GM23338 (cell line): ENCODE results near the gene EVX1. TPM values are rescaled to one million over a fixed set of nuclear protein-coding genes. Genes with fewer than 3 reads are reported as not detected.

Experiments
- ATAC-seq: fragments of 200-7000 bp; cut with Tn5 transposase; 3 replicates; pipeline ENCODE4 v1.9.1; 2020
- DNase-seq: peaks from one replicate; pipeline ENCODE4 v3.0.0-alpha.2; 2015; ENCODE audit warnings: low spot score
- H2AFZ ChIP-seq: fragments of 200-600 bp; sonication (generic); 2 replicates; pipeline ENCODE4 v1.8.0; 2016; ENCODE audit warnings: antibody characterized with exemption, mild to moderate bottlenecking, moderate library complexity
- H3F3A ChIP-seq: fragments of 200-600 bp; sonication (generic); replicated peaks from 2 replicates; pipeline ENCODE4 v1.8.0; 2017; ENCODE audit warnings: antibody characterized with exemption, mixed run types, low read depth
- H3K27ac ChIP-seq: fragments of 200-600 bp; sonication (generic); 2 replicates; pipeline ENCODE4 v1.6.1; 2016; ENCODE audit warnings: low read depth
- H3K27me3 ChIP-seq: fragments of 200-600 bp; sonication (generic); 2 replicates; pipeline ENCODE4 v1.8.0; 2016; ENCODE audit warnings: mild to moderate bottlenecking, mixed run types, moderate library complexity; ENCODE audit not compliant: insufficient read depth
- H3K36me3 ChIP-seq: fragments of 200-600 bp; sonication (generic); 2 replicates; pipeline ENCODE4 v1.8.0; 2016; ENCODE audit warnings: mild to moderate bottlenecking; ENCODE audit not compliant: insufficient read depth
- H3K4me1 ChIP-seq: fragments of 200-600 bp; sonication (generic); 2 replicates; pipeline ENCODE4 v1.8.0; 2016; ENCODE audit warnings: mild to moderate bottlenecking, moderate library complexity; ENCODE audit not compliant: insufficient read depth
- H3K4me2 ChIP-seq: fragments of 200-600 bp; sonication (generic); 2 replicates; pipeline ENCODE4 v1.7.1; 2017; ENCODE audit warnings: mixed run types
- H3K4me3 ChIP-seq: fragments of 200-600 bp; sonication (generic); 2 replicates; pipeline ENCODE4 v1.6.1; 2016; ENCODE audit warnings: mixed run types
- H3K79me2 ChIP-seq: fragments of 200-600 bp; sonication (generic); replicated peaks from 2 replicates; pipeline ENCODE4 v1.8.0; 2017; ENCODE audit warnings: mild to moderate bottlenecking; ENCODE audit not compliant: insufficient read depth
- H3K9me2 ChIP-seq: fragments of 200-600 bp; sonication (generic); 2 replicates; pipeline ENCODE4 v1.8.0; 2017; ENCODE audit not compliant: insufficient read depth
- H4K20me1 ChIP-seq: fragments of 200-600 bp; sonication (generic); replicated peaks from 2 replicates; pipeline ENCODE4 v1.8.0; 2017; ENCODE audit warnings: mild to moderate bottlenecking; ENCODE audit not compliant: insufficient read depth
- H3K27ac Mint-ChIP-seq: 2 replicates; pipeline ENCODE4 v1.8.0; 2020; ENCODE audit warnings: inconsistent platforms, mild to moderate bottlenecking, moderate library complexity, mixed read lengths
- H3K27me3 Mint-ChIP-seq: 3 replicates; pipeline ENCODE4 v1.8.0; 2022; ENCODE audit warnings: low read depth, mild to moderate bottlenecking, moderate library complexity, mixed read lengths, inconsistent platforms; ENCODE audit not compliant: insufficient read depth, poor library complexity
- H3K36me3 Mint-ChIP-seq: 3 replicates; pipeline ENCODE4 v1.8.0; 2021; ENCODE audit warnings: low read depth, mild to moderate bottlenecking, inconsistent platforms, moderate library complexity, mixed read lengths
- H3K4me1 Mint-ChIP-seq: 3 replicates; pipeline ENCODE4 v1.8.0; 2020; ENCODE audit warnings: mild to moderate bottlenecking, inconsistent platforms, mixed read lengths
- H3K4me3 Mint-ChIP-seq: 3 replicates; pipeline ENCODE4 v1.8.0; 2021; ENCODE audit warnings: moderate library complexity, mild to moderate bottlenecking, inconsistent platforms, mixed read lengths
- H3K9me3 Mint-ChIP-seq: 3 replicates; pipeline ENCODE4 v1.8.0; 2020; ENCODE audit warnings: moderate library complexity, mild to moderate bottlenecking, inconsistent platforms, mixed read lengths
- CREB1 ChIP-seq: fragments of 250-450 bp; sonication (Bioruptor Pico); IDR thresholded peaks from 2 replicates; pipeline ENCODE4 v1.5.0; 2020; ENCODE audit warnings: low read depth, mild to moderate bottlenecking, moderate library complexity
- EZH2 ChIP-seq: fragments of 200-600 bp; sonication (generic); IDR thresholded peaks from one replicate; pipeline ENCODE4 v1.8.0; 2017; ENCODE audit warnings: antibody characterized with exemption, mild to moderate bottlenecking, low read depth; ENCODE audit not compliant: unreplicated experiment
- EZH2phosphoT487 ChIP-seq: fragments of 200-600 bp; sonication (generic); IDR thresholded peaks from one replicate; pipeline ENCODE4 v1.8.1; 2018; ENCODE audit warnings: antibody characterized with exemption; ENCODE audit not compliant: unreplicated experiment
- JUNB ChIP-seq: IDR thresholded peaks from one replicate; pipeline ENCODE4 v1.6.1; 2016; ENCODE audit warnings: antibody characterized with exemption; ENCODE audit not compliant: unreplicated experiment
- NANOG ChIP-seq: IDR thresholded peaks from 2 replicates; pipeline ENCODE4 v1.6.1; 2016; ENCODE audit warnings: antibody characterized with exemption, borderline replicate concordance
- POLR2AphosphoS5 ChIP-seq: IDR thresholded peaks from 2 replicates; pipeline ENCODE4 v1.6.1; 2016; ENCODE audit warnings: antibody characterized with exemption, low read depth
- STAT1 ChIP-seq: IDR thresholded peaks from one replicate; pipeline ENCODE4 v1.6.1; 2016; ENCODE audit warnings: antibody characterized with exemption; ENCODE audit not compliant: unreplicated experiment
- ZNF114 ChIP-seq: fragments of 250-450 bp; sonication (Bioruptor Pico); IDR thresholded peaks from 2 replicates; pipeline ENCODE4 v1.5.0; 2020; ENCODE audit warnings: mild to moderate bottlenecking, moderate library complexity
- ZNF331 ChIP-seq: fragments of 250-450 bp; sonication (Bioruptor Pico); IDR thresholded peaks from 2 replicates; pipeline ENCODE4 v1.5.0; 2020; ENCODE audit warnings: low read depth, mild to moderate bottlenecking, moderate library complexity
- polyA plus RNA-seq: library from polyadenylated mRNA; unstranded; fragments of >200 nt; fragmentation: Nextera tagmentation; extraction: Ambion mirVana; gene quantifications from 2 replicates; pipeline ENCODE4 v1.2.1, GENCODE V29; 2016
- total RNA-seq: library from RNA; depleted of rRNA; stranded (reverse); fragments of >200 nt; shearing (Covaris generic); gene quantifications from 2 replicates; pipeline ENCODE4 v1.2.3, GENCODE V29; 2014
- TF ChIP-seq, protein P1 (sequence below): fragments of 250-450 bp; sonication (Bioruptor Pico); IDR thresholded peaks from 2 replicates; pipeline ENCODE4 v1.5.0; 2020; ENCODE audit warnings: mild to moderate bottlenecking, moderate library complexity
- TF ChIP-seq, protein P2 (sequence below), 2 experiments: fragments of 200-600 bp in 1 of 2; sonication (generic) in 1 of 2; conservative IDR thresholded peaks; 2 replicates each; pipeline versions ENCODE4 v1.5.1 to v1.6.1; 2016 to 2017; ENCODE audit warnings: antibody characterized with exemption in 2 of 2, low read depth in 2 of 2, mild to moderate bottlenecking in 2 of 2, moderate library complexity in 1 of 2
- TF ChIP-seq, protein P3 (sequence below): IDR thresholded peaks from 2 replicates; pipeline ENCODE4 v1.6.1; 2016; ENCODE audit warnings: antibody characterized with exemption
- TF ChIP-seq, protein P4 (sequence below): IDR thresholded peaks from one replicate; pipeline ENCODE4 v1.6.1; 2018; ENCODE audit warnings: antibody characterized with exemption; ENCODE audit not compliant: unreplicated experiment

EVX1 gene
- total and polyA plus RNA-seq, 2 experiments from 2014 or later: not detected

DNA sequence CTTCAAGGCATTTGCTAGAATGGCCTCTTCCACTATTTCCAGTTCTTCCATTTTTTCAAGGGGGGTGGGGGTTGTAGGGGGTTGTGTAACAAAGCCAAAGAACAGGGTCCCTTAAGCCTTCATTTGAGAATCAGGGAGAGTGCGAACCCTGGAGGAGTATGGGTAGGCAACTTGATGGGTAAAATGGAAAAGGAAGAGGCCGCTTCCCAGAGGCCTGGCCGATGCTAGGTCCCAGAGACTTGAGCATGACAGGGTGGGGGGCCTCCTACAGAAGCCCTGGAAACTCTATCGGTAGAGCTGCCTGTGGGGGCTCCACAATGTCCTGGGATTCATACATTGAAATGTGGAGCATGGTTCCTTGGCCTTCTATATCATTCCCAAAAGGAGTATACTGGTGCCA is 33.6 kb upstream of the EVX1 start:
- DNase-seq (no peak), ATAC-seq (no peak)
- H3K4me1 ChIP-seq: peaks cover 33% of the 10 kb centered on the region
- H3K27ac ChIP-seq: no peak overlapping the region
- Mint-ChIP-seq H3K27ac (no peak overlapping the region), H3K9me3 (no peaks in the 10 kb centered on the region; the same call in 2 of the 3 replicates), H3K4me1 (peaks cover 14% of the 10 kb centered on the region), H3K27me3 (peaks cover 100% of the 10 kb centered on the region), H3K36me3 (no peaks in the 10 kb centered on the region), H3K4me3 (no peak overlapping the region)
- H3K36me3 ChIP-seq: no peaks in the 10 kb centered on the region
- H3F3A ChIP-seq: peaks cover 46% of the 10 kb centered on the region
- H3K27me3 ChIP-seq: peaks cover 100% of the 10 kb centered on the region
- TF ChIP-seq EZH2phosphoT487 (no peak), EZH2 (no peak), ZNF331 (no peak), CREB1 (no peak), POLR2AphosphoS5 (no peak), NANOG (no peak), ZNF114 (CRISPR knock-in tag) (no peak), STAT1 (no peak), JUNB (no peak)
- TF ChIP-seq, protein P1, sequence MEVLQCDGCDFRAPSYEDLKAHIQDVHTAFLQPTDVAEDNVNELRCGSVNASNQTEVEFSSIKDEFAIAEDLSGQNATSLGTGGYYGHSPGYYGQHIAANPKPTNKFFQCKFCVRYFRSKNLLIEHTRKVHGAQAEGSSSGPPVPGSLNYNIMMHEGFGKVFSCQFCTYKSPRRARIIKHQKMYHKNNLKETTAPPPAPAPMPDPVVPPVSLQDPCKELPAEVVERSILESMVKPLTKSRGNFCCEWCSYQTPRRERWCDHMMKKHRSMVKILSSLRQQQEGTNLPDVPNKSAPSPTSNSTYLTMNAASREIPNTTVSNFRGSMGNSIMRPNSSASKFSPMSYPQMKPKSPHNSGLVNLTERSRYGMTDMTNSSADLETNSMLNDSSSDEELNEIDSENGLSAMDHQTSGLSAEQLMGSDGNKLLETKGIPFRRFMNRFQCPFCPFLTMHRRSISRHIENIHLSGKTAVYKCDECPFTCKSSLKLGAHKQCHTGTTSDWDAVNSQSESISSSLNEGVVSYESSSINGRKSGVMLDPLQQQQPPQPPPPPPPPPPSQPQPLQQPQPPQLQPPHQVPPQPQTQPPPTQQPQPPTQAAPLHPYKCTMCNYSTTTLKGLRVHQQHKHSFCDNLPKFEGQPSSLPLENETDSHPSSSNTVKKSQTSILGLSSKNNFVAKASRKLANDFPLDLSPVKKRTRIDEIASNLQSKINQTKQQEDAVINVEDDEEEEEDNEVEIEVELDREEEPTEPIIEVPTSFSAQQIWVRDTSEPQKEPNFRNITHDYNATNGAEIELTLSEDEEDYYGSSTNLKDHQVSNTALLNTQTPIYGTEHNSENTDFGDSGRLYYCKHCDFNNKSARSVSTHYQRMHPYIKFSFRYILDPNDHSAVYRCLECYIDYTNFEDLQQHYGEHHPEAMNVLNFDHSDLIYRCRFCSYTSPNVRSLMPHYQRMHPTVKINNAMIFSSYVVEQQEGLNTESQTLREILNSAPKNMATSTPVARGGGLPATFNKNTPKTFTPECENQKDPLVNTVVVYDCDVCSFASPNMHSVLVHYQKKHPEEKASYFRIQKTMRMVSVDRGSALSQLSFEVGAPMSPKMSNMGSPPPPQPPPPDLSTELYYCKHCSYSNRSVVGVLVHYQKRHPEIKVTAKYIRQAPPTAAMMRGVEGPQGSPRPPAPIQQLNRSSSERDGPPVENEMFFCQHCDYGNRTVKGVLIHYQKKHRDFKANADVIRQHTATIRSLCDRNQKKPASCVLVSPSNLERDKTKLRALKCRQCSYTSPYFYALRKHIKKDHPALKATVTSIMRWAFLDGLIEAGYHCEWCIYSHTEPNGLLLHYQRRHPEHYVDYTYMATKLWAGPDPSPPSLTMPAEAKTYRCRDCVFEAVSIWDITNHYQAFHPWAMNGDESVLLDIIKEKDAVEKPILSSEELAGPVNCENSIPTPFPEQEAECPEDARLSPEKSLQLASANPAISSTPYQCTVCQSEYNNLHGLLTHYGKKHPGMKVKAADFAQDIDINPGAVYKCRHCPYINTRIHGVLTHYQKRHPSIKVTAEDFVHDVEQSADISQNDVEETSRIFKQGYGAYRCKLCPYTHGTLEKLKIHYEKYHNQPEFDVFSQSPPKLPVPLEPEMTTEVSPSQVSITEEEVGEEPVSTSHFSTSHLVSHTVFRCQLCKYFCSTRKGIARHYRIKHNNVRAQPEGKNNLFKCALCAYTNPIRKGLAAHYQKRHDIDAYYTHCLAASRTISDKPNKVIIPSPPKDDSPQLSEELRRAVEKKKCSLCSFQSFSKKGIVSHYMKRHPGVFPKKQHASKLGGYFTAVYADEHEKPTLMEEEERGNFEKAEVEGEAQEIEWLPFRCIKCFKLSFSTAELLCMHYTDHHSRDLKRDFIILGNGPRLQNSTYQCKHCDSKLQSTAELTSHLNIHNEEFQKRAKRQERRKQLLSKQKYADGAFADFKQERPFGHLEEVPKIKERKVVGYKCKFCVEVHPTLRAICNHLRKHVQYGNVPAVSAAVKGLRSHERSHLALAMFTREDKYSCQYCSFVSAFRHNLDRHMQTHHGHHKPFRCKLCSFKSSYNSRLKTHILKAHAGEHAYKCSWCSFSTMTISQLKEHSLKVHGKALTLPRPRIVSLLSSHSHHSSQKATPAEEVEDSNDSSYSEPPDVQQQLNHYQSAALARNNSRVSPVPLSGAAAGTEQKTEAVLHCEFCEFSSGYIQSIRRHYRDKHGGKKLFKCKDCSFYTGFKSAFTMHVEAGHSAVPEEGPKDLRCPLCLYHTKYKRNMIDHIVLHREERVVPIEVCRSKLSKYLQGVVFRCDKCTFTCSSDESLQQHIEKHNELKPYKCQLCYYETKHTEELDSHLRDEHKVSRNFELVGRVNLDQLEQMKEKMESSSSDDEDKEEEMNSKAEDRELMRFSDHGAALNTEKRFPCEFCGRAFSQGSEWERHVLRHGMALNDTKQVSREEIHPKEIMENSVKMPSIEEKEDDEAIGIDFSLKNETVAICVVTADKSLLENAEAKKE (CRISPR knock-in tag): no peak
- TF ChIP-seq, protein P2, sequence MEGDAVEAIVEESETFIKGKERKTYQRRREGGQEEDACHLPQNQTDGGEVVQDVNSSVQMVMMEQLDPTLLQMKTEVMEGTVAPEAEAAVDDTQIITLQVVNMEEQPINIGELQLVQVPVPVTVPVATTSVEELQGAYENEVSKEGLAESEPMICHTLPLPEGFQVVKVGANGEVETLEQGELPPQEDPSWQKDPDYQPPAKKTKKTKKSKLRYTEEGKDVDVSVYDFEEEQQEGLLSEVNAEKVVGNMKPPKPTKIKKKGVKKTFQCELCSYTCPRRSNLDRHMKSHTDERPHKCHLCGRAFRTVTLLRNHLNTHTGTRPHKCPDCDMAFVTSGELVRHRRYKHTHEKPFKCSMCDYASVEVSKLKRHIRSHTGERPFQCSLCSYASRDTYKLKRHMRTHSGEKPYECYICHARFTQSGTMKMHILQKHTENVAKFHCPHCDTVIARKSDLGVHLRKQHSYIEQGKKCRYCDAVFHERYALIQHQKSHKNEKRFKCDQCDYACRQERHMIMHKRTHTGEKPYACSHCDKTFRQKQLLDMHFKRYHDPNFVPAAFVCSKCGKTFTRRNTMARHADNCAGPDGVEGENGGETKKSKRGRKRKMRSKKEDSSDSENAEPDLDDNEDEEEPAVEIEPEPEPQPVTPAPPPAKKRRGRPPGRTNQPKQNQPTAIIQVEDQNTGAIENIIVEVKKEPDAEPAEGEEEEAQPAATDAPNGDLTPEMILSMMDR (conservative IDR thresholded peaks at IDR 0.05; ENCODE audit: low read depth in 2 of 2): no peak
- TF ChIP-seq, protein P3, sequence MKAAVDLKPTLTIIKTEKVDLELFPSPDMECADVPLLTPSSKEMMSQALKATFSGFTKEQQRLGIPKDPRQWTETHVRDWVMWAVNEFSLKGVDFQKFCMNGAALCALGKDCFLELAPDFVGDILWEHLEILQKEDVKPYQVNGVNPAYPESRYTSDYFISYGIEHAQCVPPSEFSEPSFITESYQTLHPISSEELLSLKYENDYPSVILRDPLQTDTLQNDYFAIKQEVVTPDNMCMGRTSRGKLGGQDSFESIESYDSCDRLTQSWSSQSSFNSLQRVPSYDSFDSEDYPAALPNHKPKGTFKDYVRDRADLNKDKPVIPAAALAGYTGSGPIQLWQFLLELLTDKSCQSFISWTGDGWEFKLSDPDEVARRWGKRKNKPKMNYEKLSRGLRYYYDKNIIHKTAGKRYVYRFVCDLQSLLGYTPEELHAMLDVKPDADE: no peak
- TF ChIP-seq, protein P4, sequence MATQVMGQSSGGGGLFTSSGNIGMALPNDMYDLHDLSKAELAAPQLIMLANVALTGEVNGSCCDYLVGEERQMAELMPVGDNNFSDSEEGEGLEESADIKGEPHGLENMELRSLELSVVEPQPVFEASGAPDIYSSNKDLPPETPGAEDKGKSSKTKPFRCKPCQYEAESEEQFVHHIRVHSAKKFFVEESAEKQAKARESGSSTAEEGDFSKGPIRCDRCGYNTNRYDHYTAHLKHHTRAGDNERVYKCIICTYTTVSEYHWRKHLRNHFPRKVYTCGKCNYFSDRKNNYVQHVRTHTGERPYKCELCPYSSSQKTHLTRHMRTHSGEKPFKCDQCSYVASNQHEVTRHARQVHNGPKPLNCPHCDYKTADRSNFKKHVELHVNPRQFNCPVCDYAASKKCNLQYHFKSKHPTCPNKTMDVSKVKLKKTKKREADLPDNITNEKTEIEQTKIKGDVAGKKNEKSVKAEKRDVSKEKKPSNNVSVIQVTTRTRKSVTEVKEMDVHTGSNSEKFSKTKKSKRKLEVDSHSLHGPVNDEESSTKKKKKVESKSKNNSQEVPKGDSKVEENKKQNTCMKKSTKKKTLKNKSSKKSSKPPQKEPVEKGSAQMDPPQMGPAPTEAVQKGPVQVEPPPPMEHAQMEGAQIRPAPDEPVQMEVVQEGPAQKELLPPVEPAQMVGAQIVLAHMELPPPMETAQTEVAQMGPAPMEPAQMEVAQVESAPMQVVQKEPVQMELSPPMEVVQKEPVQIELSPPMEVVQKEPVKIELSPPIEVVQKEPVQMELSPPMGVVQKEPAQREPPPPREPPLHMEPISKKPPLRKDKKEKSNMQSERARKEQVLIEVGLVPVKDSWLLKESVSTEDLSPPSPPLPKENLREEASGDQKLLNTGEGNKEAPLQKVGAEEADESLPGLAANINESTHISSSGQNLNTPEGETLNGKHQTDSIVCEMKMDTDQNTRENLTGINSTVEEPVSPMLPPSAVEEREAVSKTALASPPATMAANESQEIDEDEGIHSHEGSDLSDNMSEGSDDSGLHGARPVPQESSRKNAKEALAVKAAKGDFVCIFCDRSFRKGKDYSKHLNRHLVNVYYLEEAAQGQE: no peak
- H3K9me2 ChIP-seq: no peaks in the 10 kb centered on the region
- no peaks in the 10 kb centered on the region for H3K79me2 ChIP-seq
- peaks cover 50% of the 10 kb centered on the region for H4K20me1 ChIP-seq
- no peak overlapping the region for H3K4me2 ChIP-seq
- H3K4me3 ChIP-seq: no peak overlapping the region
- no peak overlapping the region for H2AFZ ChIP-seq
